PC-3 (cell line): ENCODE data around the gene C12orf75. TPM values are rescaled to one million over a fixed set of nuclear protein-coding genes. Genes with fewer than 3 reads are reported as not detected.

ENCODE experiments used
- ATAC-seq: fragments of 200-7000 bp; cut with Tn5 transposase; 2 replicates; pipeline ENCODE4 v1.9.1; 2020; ENCODE audit warnings: mild to moderate bottlenecking, moderate library complexity
- BruUV-seq: library from RNA; stranded (reverse); fragments of 400-500 nt; replicated peaks from 2 replicates; lab custom pipeline; 2021; lab: Mats Ljungman, UMichigan
- CTCF ChIA-PET: fragments of 300-600 bp; sonication (Branson Sonifier 250); formaldehyde crosslinking; loops from one replicate; lab custom pipeline; 2022; ENCODE audit warnings: antibody characterized with exemption; lab: Charles Lee
- POLR2A ChIA-PET: fragments of 300-600 bp; sonication (Branson Sonifier 250); formaldehyde crosslinking; loops from one replicate; lab custom pipeline; 2022; ENCODE audit warnings: antibody characterized with exemption; ENCODE audit not compliant: unreplicated experiment; lab: Charles Lee
- DNase-seq: peaks from one replicate; pipeline ENCODE4 v3.0.0-alpha.2; 2015
- H2AFZ ChIP-seq: fragments of 300-600 bp; sonication (generic); 2 replicates; pipeline ENCODE4 v1.6.0; 2016; ENCODE audit warnings: antibody characterized with exemption, low read length
- H3F3A ChIP-seq: fragments of 300-600 bp; sonication (generic); one replicate; pipeline ENCODE4 v1.6.0; 2017; ENCODE audit warnings: antibody characterized with exemption, low read length, control low read depth, mild to moderate bottlenecking; ENCODE audit not compliant: unreplicated experiment
- H3K27ac ChIP-seq: fragments of 300-600 bp; sonication (generic); 2 replicates; pipeline ENCODE4 v1.5.1; 2016; ENCODE audit warnings: mild to moderate bottlenecking, low read length
- H3K27me3 ChIP-seq: fragments of 300-600 bp; sonication (generic); 2 replicates; pipeline ENCODE4 v1.6.1; 2016; ENCODE audit warnings: low read length, mixed read lengths
- H3K36me3 ChIP-seq: fragments of 300-600 bp; sonication (generic); 2 replicates; pipeline ENCODE4 v1.6.1; 2016; ENCODE audit warnings: low read depth, mixed run types, low read length, mixed read lengths
- H3K4me1 ChIP-seq: fragments of 300-600 bp; sonication (generic); 2 replicates; pipeline ENCODE4 v1.5.1; 2016; ENCODE audit warnings: low read length; ENCODE audit not compliant: insufficient read depth
- H3K4me2 ChIP-seq: fragments of 300-600 bp; sonication (generic); 2 replicates; pipeline ENCODE4 v1.6.0; 2016; ENCODE audit warnings: low read length
- H3K4me3 ChIP-seq: fragments of 300-600 bp; sonication (generic); 2 replicates; pipeline ENCODE4 v1.5.1; 2016; ENCODE audit warnings: mild to moderate bottlenecking, low read length, mixed read lengths
- H3K79me2 ChIP-seq: fragments of 300-600 bp; sonication (generic); 2 replicates; pipeline ENCODE4 v1.6.1; 2017; ENCODE audit warnings: low read length, mixed read lengths
- H3K9ac ChIP-seq: fragments of 300-600 bp; sonication (generic); 2 replicates; pipeline ENCODE4 v1.6.0; 2016; ENCODE audit warnings: mild to moderate bottlenecking, low read length
- H3K9me2 ChIP-seq: fragments of 300-600 bp; sonication (generic); replicated peaks from 2 replicates; pipeline ENCODE4 v1.6.1; 2016; ENCODE audit warnings: mixed run types, low read length, mixed read lengths
- H3K9me3 ChIP-seq: fragments of 300-600 bp; sonication (generic); 2 replicates; pipeline ENCODE4 v1.6.1; 2016; ENCODE audit warnings: low read length, mixed read lengths
- H4K20me1 ChIP-seq: fragments of 300-600 bp; sonication (generic); 2 replicates; pipeline ENCODE4 v1.6.1; 2016; ENCODE audit warnings: low read length, mixed read lengths
- CTCF ChIP-seq: fragments of 300-600 bp; sonication (generic); conservative IDR thresholded peaks from 2 replicates; pipeline ENCODE4 v1.5.1; 2017; ENCODE audit warnings: antibody characterized with exemption, low read depth, mild to moderate bottlenecking, low read length
- EZH2 ChIP-seq: fragments of 300-600 bp; sonication (generic); IDR thresholded peaks from one replicate; pipeline ENCODE4 v1.6.1; 2017; ENCODE audit warnings: antibody characterized with exemption, mild to moderate bottlenecking, low read length; ENCODE audit not compliant: unreplicated experiment
- EZH2phosphoT487 ChIP-seq: fragments of 300-600 bp; sonication (generic); IDR thresholded peaks from 2 replicates; pipeline ENCODE4 v1.6.1; 2018; ENCODE audit warnings: mild to moderate bottlenecking, antibody characterized with exemption, low read length, borderline replicate concordance
- intact Hi-C: fragments of 100-400 bp; cut with micrococcal nuclease; formaldehyde crosslinking; loops from 2 replicates; pipeline ENCODE4 v1.9.0; 2023
- total RNA-seq: library from RNA; depleted of rRNA; stranded (reverse); fragments of >200 nt; gene quantifications from 2 replicates; pipeline ENCODE4 v1.2.3, GENCODE V29; 2014

The C12orf75 gene
- total RNA-seq, 1 experiment from 2014 or later, result 144 TPM

DNA sequence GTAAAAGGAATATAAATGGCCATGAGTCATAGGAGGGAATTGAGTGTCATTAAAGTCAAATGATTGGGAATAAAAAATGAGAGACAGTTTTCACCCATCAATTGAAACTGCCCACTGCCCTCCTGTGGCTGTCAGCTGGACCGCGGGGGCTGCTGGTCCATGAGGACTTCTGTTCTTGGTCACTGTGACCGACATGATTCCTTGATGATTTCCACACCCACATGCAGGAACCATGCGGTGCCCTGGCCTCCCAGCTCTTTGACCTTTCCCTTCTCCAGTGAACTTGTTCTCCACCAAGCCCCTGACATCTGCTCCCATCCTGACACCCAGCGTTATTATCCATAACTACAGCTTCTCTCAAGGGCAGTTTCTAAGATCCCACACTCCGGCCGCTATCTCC is 48.4 kb downstream of the C12orf75 start:
- Histone ChIP-seq H3F3A (no peaks in the 10 kb centered on the region), H4K20me1 (no peaks in the 10 kb centered on the region), H3K9ac (no peak overlapping the region), H3K27me3 (no peaks in the 10 kb centered on the region), H3K4me2 (no peak overlapping the region), H3K27ac (no peak overlapping the region), H3K9me2 (no peaks in the 10 kb centered on the region), H3K36me3 (no peaks in the 10 kb centered on the region), H3K79me2 (no peaks in the 10 kb centered on the region), H3K4me3 (no peak overlapping the region), H3K9me3 (no peaks in the 10 kb centered on the region), H3K4me1 (peaks cover 15% of the 10 kb centered on the region), H2AFZ (no peak overlapping the region)
- ATAC-seq (no peak), DNase-seq (peak; percentile 43)
- BruUV-seq, result no TSS peak
- POLR2A ChIA-PET, result no interaction called here
- intact Hi-C loops, result no loop called here
- no peak for TF ChIP-seq EZH2
- TF ChIP-seq CTCF, result peak; percentile 64
- no peak for TF ChIP-seq EZH2phosphoT487
- CTCF ChIA-PET, result interaction anchor here (0.6 to 0.7 kb wide), 2 partner anchors 18 to 125 kb away, joined by 3 read pairs; no protein-coding TSS in a partner anchor

GRCh38 chr12:105382771-105383622 is 52.5 kb downstream of the C12orf75 start:
- H3K4me1 ChIP-seq, result peaks cover 10% of the 10 kb centered on the region
- H3K9ac ChIP-seq, result peak overlapping the region; percentile 31
- H3K9me3 ChIP-seq, result no peaks in the 10 kb centered on the region
- no peaks in the 10 kb centered on the region for H3K36me3 ChIP-seq
- POLR2A ChIA-PET, result interaction anchor here (0.6 kb wide), 1 partner anchor 345 kb away, joined by 4 read pairs; no protein-coding TSS in a partner anchor
- no peaks in the 10 kb centered on the region for H4K20me1 ChIP-seq
- ATAC-seq (peak; percentile 75), DNase-seq (peak; percentile 89)
- H3K27ac ChIP-seq, result no peak overlapping the region
- H3K27me3 ChIP-seq, result no peaks in the 10 kb centered on the region
- H3F3A ChIP-seq, result no peaks in the 10 kb centered on the region
- no peaks in the 10 kb centered on the region for H3K9me2 ChIP-seq
- peak overlapping the region; percentile 86 for H2AFZ ChIP-seq
- peak overlapping the region; percentile 79 for H3K4me2 ChIP-seq
- H3K79me2 ChIP-seq, result no peaks in the 10 kb centered on the region
- no TSS peak for BruUV-seq
- intact Hi-C loops, result loop anchor here (1.0 to 5.0 kb wide), 4 partner anchors 148 to 276 kb away; partner anchors contain the start of gene WASHC4
- H3K4me3 ChIP-seq, result peak overlapping the region; percentile 63
- CTCF ChIA-PET, result interaction anchor here (0.5 to 0.6 kb wide), 3 partner anchors 27 to 819 kb away, joined by 3 to 8 read pairs (median 5); no protein-coding TSS in a partner anchor
- TF ChIP-seq CTCF, result peak; percentile 94
- no peak for TF ChIP-seq EZH2
- TF ChIP-seq EZH2phosphoT487, result no peak

DNA sequence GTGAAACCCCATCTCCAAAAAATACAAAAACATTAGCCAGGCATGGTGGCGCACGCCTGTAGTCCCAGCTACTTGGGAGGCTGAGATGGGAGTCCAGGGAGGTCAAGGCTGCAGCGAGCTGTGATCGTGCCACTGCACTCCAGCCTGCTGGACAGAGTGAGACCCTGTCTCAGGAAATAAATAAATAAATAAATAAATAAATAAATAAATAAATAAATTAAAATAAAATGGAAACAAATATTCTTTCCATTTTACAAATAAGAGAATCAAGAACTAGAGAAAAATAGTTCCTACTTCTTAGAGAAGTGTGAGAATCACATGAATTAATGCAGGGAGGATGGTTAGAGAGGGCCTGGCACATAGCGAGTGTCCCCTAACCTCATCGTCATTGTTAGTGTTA is 53.7 kb downstream of the C12orf75 start:
- Histone ChIP-seq H3K9me2 (no peaks in the 10 kb centered on the region), H2AFZ (no peak overlapping the region), H3K4me1 (peaks cover 8% of the 10 kb centered on the region), H3F3A (no peaks in the 10 kb centered on the region), H3K79me2 (no peaks in the 10 kb centered on the region), H3K4me3 (no peak overlapping the region), H3K27ac (no peak overlapping the region), H4K20me1 (no peaks in the 10 kb centered on the region), H3K27me3 (no peaks in the 10 kb centered on the region), H3K4me2 (no peak overlapping the region), H3K36me3 (no peaks in the 10 kb centered on the region), H3K9ac (no peak overlapping the region), H3K9me3 (no peaks in the 10 kb centered on the region)
- ChIA-PET CTCF (no interaction called here), POLR2A (no interaction called here)
- intact Hi-C loops, result loop anchor here (5.0 kb wide), 1 partner anchor 277 kb away; the partner anchor contains the start of gene WASHC4
- BruUV-seq, result no TSS peak
- DNase-seq (no peak), ATAC-seq (no peak)
- TF ChIP-seq EZH2phosphoT487 (no peak), CTCF (no peak), EZH2 (no peak)
